ENCODE measurements around the gene CPA4. TPM values are rescaled to one million over a fixed set of nuclear protein-coding genes. Genes with fewer than 3 reads are reported as not detected.

Gene CPA4
- total RNA-seq, 1 donor from 2014 or later: 27.7 TPM

DNA sequence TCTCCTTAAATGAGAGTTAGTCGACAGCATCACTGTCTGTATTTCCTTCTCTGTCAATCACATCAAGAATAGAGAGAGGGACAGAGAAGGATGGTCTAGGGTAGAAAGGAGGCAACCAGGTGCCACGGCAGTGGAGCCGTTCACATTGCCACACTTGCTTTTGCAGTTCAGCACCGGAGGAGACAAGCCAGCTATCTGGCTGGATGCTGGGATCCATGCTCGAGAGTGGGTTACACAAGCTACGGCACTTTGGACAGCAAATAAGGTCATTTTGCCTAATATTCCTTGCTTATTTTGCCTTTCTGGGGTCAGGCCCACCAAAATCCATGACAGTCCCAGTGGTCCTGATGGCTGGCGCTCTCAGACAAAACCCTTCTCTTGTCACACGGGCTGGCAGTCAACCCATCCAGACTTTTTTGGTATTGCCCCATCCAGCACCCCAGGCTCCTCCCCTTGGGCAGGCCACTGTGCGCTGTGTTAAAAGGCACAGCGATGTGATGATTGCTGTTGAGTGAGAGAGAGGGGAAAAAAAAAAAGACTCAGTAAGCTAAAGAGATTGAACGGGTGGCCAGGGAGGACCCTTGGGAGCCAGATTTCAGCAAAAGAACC is 17.9 kb upstream of the CPA4 start:
- DNase-seq (ENCODE audit: extremely low read depth, low read depth, low spot score): no peak

DNA sequence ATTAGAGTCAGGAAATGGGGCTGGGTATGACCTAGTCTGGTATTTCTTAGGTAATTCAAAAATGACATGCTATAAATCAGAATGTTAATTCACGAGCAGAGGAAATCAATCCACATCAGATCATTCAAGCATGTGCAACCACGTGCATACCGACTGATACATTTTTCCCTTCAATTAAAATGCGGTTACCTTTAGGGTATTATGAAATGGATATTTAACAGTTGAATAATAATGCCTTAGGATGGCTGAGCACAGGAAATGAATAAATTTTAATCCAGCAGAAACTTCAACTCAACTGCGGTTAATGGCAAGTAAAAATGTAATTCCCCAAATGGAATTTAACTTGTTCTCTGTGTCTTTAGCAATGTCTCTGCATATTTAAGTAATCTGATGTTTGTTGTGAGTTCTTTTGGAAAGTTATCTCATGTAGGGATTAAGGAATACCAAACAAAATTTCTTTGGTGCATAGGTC is 17.1 kb upstream of the CPA4 start:
- DNase-seq (ENCODE audit: extremely low read depth, low read depth, low spot score): no peak

DNA sequence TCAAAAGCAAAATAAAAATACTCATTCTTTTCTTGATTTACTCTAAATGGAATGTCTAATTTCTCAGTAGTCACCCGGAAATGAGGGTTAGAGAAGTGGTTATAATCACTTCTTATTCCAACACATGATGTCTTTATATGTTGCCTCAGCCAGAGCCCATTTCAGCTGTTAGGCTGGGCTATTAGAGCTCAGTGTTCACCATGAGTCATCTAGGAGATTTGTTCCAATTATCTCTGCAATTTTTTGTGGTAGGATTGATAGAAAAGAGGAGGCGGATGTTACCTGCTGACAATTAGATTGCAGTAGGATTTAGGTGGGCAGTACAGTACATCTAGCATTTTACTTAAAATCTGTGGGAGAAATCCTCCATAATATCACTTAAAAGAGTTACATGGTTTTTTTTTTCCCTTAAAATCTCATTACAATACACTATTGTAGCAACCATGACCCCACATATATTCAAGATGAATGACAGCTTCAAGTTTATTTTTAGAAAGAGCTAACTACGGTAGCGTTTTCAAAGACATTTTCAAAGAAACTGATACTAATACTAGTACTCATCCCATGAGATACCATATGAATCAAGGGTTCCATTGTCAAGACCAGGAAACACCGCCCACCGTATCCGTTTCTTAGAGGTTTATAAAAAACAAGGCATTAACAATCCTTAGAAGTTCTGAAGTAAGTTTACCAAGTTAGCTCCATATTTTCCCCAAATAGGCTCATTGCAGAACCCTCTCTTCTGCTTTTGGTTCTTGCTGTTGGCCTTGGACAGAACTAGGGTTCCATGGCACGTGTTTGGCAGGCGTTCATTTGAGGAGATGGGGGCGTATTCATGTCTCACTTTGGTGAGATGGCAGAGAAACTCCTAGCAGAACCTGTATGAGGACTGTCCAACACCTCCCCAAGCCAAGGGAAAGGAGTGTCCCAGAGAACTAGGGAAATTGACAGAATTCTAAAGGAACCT is 15.9 kb upstream of the CPA4 start:
- no peak for DNase-seq (ENCODE audit: extremely low read depth, low read depth, low spot score)

DNA sequence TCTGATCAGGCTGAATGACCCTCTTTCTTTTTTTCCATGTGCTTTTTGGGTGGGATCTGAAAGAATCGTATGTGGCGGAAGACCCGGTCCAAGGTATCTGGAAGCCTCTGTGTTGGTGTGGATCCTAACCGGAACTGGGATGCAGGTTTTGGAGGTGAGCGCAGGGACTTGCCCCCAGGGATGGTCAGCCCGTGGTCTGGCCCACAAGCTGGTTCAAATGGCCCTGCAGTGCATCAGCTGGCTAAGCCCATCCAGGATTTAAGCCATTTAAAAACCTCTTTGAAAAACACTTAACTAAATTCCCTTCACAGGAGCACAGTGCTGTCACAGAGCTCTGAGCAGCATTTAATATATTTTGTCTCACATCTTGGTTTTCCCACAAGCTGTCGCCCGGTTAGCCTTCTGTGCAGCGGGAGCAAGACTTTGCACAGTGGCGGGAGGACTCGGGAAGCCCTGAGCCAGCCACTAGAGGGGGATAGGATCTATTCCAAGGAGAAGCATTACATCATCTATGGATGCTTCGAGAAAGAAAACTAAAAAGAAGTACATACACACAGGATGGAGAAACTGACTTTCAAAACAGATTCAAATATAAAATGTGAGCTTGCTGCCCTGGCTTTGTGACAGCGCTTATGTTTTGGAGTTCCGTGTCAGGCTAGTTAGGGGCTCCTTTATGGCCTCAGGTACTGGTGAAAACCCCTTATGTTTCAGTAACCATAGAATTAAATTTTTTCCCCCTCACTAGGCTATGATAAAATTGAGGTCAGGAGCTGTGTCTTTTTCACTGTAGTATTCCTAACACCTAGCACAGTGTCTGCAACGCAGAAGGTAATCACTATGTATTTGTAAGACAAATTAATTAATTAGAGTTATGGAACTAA is 15.0 kb upstream of the CPA4 start:
- DNase-seq (ENCODE audit: extremely low read depth, low read depth, low spot score): peak; percentile 23

DNA sequence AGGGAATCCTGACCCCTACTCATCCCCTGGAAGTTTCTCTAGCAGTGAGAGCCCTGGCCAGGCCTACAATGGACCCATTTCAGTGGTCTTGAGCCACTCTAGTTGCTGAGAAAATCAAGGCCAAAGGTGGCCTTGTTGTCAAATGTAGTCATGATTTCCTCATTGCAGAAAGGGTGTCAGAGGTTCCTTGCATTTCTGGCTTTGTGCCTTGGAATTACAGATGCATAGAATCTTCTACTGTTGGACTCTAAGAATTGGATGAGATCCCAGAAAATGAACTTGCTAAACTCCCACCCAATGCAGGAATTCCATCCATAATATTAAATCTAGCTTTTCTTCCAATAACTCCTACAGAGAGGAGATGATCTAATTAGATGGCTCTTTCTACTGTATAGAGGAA is 14.1 kb upstream of the CPA4 start:
- DNase-seq (ENCODE audit: extremely low read depth, low read depth, low spot score): no peak

DNA sequence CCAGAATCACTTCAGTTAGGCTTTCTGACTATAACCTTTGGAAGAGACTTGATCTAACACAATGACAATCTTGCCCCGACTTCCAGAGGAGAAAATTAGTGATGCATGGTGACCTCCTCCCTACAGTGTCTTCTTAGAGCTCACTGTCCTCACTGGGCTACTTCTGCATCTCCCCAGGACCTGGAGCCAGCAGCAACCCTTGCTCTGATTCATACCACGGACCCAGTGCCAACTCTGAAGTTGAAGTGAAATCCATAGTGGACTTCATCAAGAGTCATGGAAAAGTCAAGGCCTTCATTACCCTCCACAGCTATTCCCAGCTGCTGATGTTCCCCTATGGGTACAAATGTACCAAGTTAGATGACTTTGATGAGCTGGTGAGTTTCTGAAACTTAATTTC is 13.7 kb upstream of the CPA4 start:
- DNase-seq (ENCODE audit: extremely low read depth, low read depth, low spot score): no peak

DNA sequence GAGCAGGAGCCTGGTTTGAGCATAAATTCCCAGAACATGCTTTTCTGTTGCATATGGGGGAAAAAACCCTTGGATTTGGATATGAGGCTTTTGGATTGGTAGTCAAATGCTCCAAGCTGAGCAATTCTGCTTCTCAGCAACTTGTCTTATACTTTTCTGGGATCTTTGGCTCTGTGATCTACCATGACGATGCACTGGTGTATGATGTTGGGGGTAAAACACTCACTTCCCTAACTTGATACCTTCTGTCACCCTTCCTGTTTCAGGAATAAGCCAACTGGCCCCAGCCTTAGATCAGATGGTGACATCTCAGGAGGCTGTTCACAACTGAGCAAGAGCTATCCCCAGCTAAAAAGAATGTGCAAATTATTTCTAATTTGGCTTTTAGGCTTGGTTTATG is 13.1 kb upstream of the CPA4 start:
- no peak for DNase-seq (ENCODE audit: extremely low read depth, low read depth, low spot score)

DNA sequence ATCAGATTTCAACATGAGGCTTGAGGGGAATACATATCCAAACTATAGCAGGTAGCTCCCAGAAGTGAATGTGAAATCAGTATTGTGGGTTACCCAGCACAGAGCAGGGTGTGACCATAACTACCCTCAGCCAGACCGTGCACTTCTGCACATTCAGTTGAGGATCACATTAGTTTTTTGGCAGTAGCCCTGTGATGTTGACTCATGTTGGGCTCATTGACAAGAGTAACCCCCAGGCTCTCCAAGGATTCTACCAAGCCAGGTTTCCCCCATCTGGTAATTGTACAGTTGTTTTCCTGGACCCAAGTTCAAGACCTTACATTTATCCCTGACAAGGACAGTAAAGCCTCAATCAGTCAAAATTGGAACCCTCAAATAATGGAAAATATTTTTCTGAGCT is 11.7 kb upstream of the CPA4 start:
- DNase-seq (ENCODE audit: extremely low read depth, low read depth, low spot score): no peak

DNA sequence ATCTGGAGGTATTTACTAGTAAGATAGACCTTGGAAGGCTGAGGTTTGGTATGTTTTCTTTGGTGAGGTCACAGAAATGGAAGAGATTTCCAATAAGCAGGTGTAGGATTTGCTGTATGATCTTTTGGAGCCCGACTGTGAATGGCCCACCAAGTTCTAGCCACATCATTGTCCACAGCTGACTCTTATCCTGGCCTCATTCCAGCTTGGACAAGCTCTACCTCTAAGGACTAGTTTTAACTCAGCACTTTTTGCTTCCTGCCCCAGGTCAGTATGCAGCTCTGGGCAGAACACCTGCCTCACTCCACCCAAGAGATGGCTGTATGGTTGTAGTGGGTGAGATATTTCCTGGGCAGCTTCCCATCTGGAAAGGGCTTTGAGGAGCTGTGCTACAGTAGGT is 6.1 kb upstream of the CPA4 start:
- DNase-seq (ENCODE audit: extremely low read depth, low read depth, low spot score): no peak

DNA sequence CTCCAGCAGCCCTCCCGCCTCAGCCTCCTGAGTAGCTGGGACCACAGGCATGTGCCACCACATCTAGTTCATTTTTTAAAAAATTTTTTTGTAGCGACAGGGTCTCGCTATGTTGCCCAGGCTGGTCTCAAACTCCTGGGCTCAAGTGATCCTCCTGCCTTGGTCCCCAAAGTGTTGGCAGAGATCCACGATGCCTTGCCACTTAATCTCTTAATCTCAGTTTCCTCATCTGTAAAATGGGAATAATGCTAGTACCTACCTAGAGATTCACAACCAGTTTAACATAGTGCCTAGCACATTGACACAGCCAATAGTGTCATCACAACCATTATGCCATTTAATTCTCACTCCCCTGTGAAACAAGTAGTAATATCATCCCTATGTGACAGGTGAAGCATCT is 4.8 kb upstream of the CPA4 start:
- DNase-seq (ENCODE audit: extremely low read depth, low read depth, low spot score): no peak

DNA sequence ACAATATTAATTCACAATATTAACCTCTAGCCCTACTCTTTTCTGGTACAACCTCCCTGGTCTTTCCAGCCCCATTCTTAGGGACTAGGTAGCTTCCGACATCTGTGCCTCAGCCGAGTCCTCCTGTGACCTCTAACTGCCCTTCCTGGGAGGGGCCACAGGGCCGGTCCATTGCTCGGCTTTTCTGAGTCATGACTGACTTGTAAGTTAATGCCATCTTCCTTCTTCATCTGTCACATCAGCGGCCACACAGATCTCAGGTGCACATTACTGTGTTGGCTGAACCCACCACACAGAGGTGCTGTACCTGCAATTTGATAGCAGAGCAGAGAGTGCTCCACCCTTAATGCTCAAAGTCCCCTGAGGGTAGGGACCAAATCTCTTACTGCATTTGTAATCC is 4.1 kb upstream of the CPA4 start:
- no peak for DNase-seq (ENCODE audit: extremely low read depth, low read depth, low spot score)

DNA sequence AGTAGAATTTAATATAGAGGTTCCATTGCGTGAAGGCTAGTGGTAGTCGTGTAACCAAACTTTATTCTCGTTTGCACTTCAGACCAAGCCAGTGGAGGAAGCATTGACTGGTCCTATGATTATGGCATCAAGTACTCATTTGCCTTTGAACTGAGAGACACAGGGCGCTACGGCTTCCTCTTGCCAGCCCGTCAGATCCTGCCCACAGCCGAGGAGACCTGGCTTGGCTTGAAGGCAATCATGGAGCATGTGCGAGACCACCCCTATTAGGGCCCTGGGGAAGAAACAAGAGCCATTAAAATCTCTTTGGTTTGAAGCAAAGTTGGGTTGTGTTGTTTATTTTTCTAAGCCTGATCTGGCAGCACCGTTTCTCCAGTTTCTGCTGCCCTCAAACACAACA is 3.5 kb upstream of the CPA4 start:
- DNase-seq (ENCODE audit: extremely low read depth, low read depth, low spot score): no peak

DNA sequence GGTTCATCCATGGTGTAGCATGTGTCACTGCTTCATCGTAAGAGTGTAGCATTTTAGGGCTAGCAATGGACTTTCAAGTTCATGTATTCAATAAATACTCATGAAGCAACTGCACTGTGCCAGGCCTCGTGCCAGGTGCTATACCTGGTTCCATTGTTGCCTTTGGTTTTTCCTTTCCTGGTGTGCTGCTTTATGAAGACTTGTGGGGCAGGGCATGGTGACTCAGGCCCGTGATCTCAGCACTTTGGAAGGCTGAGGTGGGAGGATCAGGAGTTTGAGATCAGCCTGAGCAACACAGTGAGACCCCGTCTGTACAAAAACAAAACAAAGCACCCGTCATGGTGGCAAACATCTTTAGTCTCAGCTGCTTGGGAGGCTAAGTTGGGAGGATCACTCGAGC is 2.2 kb upstream of the CPA4 start:
- DNase-seq (ENCODE audit: extremely low read depth, low read depth, low spot score): no peak

DNA sequence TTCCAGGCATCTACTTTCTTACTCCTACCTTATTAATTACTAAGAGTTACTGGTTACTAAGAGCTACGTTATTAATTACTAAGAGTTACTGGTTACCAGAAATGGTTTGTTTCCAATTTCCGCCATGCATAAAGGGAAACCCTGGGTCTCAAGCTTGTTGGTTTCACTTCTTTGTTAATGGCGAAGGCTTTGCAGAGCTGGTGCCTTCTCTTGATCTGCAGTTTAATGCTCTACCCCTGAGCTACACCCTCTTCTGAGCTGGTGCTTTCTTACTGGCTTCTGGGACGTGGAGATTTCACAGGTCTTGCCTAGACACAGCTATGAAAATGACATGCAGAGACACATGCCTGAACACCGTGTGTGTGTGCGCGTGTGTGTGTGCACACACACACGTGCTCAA is 560 bp downstream of the CPA4 start:
- DNase-seq (ENCODE audit: extremely low read depth, low read depth, low spot score): no peak

DNA sequence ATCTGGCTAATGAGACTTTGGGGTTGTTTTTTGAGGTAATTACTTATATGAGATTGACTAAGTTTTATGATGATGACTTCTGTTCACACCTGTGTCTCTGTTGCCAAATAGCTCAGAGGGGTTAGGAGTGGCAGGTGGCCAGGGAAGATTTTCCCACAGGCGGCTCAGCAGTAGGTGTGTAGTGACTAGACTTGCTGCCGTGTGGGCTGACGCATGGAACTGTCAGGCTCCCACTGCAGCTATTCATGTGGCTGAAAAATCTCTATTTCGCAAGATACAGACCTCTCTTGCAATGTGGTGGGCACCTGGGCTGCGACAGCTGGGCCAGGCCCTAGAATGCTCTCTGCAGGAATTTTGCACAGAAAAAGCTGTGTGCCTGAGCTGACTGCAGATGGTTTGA is 1.4 kb downstream of the CPA4 start:
- DNase-seq (ENCODE audit: extremely low read depth, low read depth, low spot score): no peak

DNA sequence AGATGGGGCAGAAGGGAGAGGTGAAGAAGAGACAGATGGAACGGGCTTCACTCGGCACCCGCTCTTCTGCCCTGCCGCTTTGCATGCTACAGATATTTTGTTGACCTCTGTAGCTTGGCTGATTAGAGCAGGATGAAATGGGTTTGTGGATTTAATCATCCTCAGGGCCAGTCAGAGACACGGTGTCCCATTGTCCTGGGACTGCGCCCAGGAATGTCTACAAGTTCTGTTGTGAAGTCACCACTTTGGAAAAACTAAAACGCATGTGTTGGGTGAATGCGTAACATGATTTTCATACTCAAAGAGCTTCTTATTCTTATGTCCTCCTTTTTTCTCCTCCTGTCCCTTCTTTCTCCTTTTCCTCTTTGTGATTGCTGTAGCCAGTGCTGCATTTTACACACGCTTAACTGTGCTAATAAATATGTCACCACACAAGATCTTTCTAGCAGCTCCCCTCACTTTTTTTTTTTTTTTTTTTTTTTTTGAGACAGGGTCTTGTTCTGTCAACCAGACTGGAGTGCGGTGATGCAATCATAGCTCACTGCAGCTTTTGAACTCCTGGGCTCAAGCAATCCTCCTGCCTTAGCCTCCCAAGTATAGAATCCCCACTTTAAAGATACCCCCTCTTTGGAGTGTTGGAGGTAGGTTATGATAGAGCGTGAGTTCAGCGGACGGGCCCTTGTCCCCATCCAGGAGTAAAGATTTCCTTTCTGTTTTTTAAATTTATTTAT is 3.4 kb downstream of the CPA4 start:
- DNase-seq (ENCODE audit: extremely low read depth, low read depth, low spot score): no peak

DNA sequence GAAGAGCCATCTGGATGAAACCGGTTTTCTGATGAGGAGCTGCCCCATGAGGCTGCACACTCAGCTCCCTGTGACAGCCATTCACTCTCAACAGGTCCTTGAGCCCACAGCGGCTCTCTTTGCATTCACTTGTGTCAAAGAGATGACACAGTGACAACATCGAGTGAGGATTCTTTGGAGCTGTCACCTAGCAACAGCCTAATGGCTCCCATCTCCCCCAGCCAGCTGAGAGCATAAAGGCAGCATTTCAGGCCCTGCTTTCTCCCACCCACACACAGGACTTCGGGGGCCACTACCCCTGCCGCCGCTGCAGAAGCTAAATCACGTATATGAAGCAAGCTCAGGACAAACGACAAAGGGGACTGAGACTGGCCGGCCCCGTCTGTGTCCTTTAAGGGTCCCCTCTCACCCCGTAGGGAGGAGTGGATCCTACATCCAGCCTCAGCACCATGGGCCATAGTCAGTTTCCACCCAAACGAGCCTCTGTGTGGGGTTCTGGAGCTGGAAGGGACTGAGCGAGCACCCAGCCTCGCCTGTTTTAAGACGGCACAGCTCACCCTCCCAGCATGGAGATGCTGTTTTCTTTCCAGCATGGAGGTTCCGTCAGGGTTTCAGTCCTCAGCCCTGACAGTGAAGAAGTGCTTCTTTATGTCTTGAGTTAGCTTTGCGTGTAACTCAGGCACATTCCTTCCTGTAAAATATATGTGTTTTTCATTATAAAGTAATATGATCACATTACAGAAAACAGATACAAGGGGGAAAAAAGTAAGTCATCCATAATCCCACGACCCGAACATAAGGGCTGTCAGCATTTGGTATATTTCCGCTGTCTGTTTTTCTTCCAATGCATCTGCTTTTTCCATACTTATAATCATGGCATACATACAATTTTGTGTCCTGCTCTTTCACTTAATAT is 4.9 kb downstream of the CPA4 start:
- DNase-seq (ENCODE audit: extremely low read depth, low read depth, low spot score): no peak

DNA sequence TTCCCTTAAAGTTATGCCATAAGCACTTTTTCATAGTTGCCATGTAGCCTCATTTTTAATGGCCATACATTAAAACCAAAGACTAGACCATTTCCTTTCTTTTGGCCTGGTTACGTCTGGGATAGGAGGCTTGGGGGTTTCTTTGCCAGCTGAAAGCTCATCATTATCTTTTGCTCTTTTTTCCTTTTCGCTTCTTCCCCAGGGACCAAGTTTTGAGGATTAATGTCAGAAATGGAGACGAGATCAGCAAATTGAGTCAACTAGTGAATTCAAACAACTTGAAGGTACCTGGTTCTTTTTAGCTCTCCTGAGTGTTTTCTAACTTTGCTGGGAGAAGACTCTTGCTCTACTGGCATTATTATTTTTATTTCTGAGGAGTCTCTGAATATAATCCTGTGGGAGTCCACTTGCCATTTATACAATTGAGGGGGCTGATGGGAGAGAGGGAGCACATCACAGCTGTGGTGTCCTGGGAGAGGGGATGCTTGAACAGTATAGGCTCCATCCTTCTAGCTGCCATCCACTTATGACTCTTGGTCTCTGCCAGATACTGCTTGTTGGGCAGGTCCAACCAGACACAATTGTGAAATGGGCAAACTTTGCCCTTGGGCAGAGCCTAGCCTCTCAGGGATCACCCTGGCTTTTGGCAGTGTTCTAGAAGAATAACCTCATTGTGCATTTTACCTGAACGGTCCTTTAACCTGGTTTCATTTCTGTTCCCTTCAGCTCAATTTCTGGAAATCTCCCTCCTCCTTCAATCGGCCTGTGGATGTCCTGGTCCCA is 5.8 kb downstream of the CPA4 start:
- DNase-seq (ENCODE audit: extremely low read depth, low read depth, low spot score): no peak

DNA sequence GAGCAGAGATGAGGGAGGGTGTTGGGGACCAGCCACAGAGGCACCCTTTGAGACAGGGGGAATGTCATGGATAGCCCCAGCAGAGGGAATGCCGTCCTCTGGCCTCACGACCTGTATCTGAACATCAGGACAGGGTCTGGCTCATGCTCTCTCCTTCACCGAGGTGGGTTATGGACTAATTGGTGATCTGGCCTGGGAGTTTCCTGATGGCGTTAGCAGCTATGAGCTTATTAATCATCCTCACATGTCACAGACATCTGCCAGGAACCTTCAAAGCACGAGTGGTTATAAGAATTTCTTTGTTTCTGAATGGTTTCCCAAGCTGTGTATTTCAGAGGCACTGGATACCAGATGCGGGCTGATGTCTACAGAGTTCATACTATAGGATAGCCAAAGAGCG is 6.9 kb downstream of the CPA4 start:
- no peak for DNase-seq (ENCODE audit: extremely low read depth, low read depth, low spot score)
